Type B pancreatic cell (in vitro differentiated cells): ENCODE data around the gene CROCC2. TPM values are rescaled to one million over a fixed set of nuclear protein-coding genes. Genes with fewer than 3 reads are reported as not detected.

Experiments used
- DNase-seq: peaks from one replicate; pipeline ENCODE4 v3.0.0; 2021; ENCODE audit warnings: mixed read lengths; ENCODE audit not compliant: unreplicated experiment; ENCODE audit errors: extremely low spot score
- H3K27ac Mint-ChIP-seq: 2 replicates; pipeline ENCODE4 v1.8.0; 2021; ENCODE audit warnings: mild to moderate bottlenecking, mixed read lengths
- H3K27me3 Mint-ChIP-seq: 2 replicates; pipeline ENCODE4 v1.8.0; 2021; ENCODE audit warnings: mixed read lengths
- H3K36me3 Mint-ChIP-seq: 2 replicates; pipeline ENCODE4 v1.8.0; 2021; ENCODE audit warnings: mixed read lengths
- H3K4me1 Mint-ChIP-seq: one replicate; pipeline ENCODE4 v1.8.0; 2021; ENCODE audit warnings: mixed read lengths; ENCODE audit not compliant: unreplicated experiment
- H3K4me3 Mint-ChIP-seq: 2 replicates; pipeline ENCODE4 v1.8.0; 2021; ENCODE audit warnings: mild to moderate bottlenecking, mixed read lengths
- H3K9me3 Mint-ChIP-seq: 2 replicates; pipeline ENCODE4 v1.8.0; 2021; ENCODE audit warnings: mixed read lengths
- CTCF ChIP-seq: fragments of 200-600 bp; sonication (generic); conservative IDR thresholded peaks from 2 replicates; pipeline ENCODE4 v1.5.0; 2021; ENCODE audit warnings: antibody characterized with exemption, mild to moderate bottlenecking
- total RNA-seq: library from RNA; stranded (reverse); gene quantifications from 2 replicates; pipeline ENCODE4 v1.2.1, GENCODE V29; 2021; ENCODE audit warnings: low replicate concordance

Gene CROCC2
- total RNA-seq, 1 donor from 2014 or later, result 0.68 TPM

- Mint-ChIP-seq H3K9me3 (no peaks in the 10 kb centered on the region), H3K4me1 (peaks cover 4% of the 10 kb centered on the region), H3K27me3 (peaks cover 13% of the 10 kb centered on the region), H3K4me3 (no peak overlapping the region), H3K27ac (no peak overlapping the region), H3K36me3 (no peaks in the 10 kb centered on the region)
- no peak for DNase-seq
- TF ChIP-seq CTCF, result peak; percentile 70
Measured at GRCh38 chr2:240983361-240983995, 77.3 kb downstream of the CROCC2 start.

DNA sequence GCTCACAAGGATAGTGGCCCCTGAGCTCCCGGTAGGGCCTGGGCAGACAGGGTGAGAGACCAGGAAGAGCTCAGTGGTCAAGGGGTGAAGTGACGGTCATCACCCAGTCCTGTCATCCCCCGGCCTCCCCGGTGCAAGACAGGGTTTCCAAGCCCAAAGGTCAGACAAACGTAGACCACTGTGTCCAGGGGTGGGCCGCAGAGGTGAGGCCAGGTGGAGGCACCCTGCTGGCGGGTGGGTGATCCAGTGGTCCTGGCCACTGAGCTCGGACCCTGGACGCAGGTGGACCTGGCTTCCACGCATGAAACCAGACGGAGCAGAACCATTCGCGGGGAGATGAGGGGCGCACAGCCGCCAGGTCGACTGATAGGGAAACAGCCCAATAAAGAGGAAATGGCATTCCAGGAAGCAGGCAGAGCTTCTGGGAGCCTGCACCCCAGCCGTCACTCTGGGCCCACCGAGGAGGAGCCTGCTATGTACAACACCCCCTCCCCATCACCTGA, 77.9 kb downstream of the CROCC2 start:
- DNase-seq, result no peak
- H3K9me3 Mint-ChIP-seq, result no peaks in the 10 kb centered on the region
- H3K27me3 Mint-ChIP-seq, result peaks cover 13% of the 10 kb centered on the region
- H3K36me3 Mint-ChIP-seq, result no peaks in the 10 kb centered on the region
- no peak overlapping the region for H3K4me3 Mint-ChIP-seq
- no peak overlapping the region for H3K27ac Mint-ChIP-seq
- peaks cover 4% of the 10 kb centered on the region for H3K4me1 Mint-ChIP-seq
- no peak for TF ChIP-seq CTCF

GRCh38 chr2:240985881-240986786, 80.0 kb downstream of the CROCC2 start:
- Mint-ChIP-seq H3K4me1 (peaks cover 4% of the 10 kb centered on the region), H3K27me3 (peaks cover 12% of the 10 kb centered on the region), H3K9me3 (no peaks in the 10 kb centered on the region), H3K36me3 (no peaks in the 10 kb centered on the region), H3K27ac (no peak overlapping the region), H3K4me3 (no peak overlapping the region)
- no peak for DNase-seq
- no peak for TF ChIP-seq CTCF

- Mint-ChIP-seq H3K9me3 (no peaks in the 10 kb centered on the region), H3K27me3 (peaks cover 6% of the 10 kb centered on the region), H3K27ac (no peak overlapping the region), H3K4me3 (no peak overlapping the region), H3K36me3 (no peaks in the 10 kb centered on the region), H3K4me1 (peaks cover 4% of the 10 kb centered on the region)
- no peak for TF ChIP-seq CTCF
- DNase-seq, result no peak
Measured at GRCh38 chr2:240986787-240987411, 80.8 kb downstream of the CROCC2 start.

GRCh38 chr2:240987588-240987987, 81.5 kb downstream of the CROCC2 start:
- no peaks in the 10 kb centered on the region for H3K36me3 Mint-ChIP-seq
- no peaks in the 10 kb centered on the region for H3K9me3 Mint-ChIP-seq
- H3K27ac Mint-ChIP-seq, result no peak overlapping the region
- H3K4me3 Mint-ChIP-seq, result no peak overlapping the region
- H3K27me3 Mint-ChIP-seq, result peaks cover 3% of the 10 kb centered on the region
- no peak for DNase-seq
- H3K4me1 Mint-ChIP-seq, result peaks cover 4% of the 10 kb centered on the region
- TF ChIP-seq CTCF, result no peak
